ENCODE results near the gene ARVCF.

DNA sequence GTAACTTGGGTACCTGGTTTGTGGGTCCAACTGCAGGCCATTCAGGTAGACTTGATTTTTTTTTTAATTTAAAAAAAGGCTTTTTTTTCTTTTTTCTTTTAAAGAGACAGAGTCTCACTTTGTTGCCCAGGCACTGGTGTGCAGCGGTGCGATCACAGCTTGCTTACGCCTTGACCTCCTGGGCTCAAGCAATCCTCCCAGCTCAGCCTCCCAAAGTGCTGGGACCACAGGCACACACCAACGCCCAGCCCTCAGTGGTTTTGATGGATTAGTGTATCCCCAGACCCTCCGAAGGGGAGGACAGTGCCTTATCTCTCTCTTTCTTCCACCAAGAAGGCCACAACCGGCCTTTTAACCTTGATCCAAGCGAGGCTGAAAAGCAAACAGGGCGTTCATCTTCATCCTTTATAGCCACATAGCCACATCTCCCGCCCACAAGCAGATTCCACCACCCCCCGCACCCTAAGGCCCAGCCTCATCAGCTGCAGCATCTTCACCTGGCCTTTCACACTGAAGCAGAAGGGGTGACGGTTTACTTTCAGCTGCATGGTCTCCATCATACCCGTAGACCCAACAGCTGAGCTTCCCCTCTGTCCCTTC, 92.6 kb downstream of the ARVCF start:
- no peak for TF ChIP-seq RFX5 (IDR thresholded peaks at IDR 0.05; ENCODE audit: low read length)
- TF ChIP-seq, protein P1, sequence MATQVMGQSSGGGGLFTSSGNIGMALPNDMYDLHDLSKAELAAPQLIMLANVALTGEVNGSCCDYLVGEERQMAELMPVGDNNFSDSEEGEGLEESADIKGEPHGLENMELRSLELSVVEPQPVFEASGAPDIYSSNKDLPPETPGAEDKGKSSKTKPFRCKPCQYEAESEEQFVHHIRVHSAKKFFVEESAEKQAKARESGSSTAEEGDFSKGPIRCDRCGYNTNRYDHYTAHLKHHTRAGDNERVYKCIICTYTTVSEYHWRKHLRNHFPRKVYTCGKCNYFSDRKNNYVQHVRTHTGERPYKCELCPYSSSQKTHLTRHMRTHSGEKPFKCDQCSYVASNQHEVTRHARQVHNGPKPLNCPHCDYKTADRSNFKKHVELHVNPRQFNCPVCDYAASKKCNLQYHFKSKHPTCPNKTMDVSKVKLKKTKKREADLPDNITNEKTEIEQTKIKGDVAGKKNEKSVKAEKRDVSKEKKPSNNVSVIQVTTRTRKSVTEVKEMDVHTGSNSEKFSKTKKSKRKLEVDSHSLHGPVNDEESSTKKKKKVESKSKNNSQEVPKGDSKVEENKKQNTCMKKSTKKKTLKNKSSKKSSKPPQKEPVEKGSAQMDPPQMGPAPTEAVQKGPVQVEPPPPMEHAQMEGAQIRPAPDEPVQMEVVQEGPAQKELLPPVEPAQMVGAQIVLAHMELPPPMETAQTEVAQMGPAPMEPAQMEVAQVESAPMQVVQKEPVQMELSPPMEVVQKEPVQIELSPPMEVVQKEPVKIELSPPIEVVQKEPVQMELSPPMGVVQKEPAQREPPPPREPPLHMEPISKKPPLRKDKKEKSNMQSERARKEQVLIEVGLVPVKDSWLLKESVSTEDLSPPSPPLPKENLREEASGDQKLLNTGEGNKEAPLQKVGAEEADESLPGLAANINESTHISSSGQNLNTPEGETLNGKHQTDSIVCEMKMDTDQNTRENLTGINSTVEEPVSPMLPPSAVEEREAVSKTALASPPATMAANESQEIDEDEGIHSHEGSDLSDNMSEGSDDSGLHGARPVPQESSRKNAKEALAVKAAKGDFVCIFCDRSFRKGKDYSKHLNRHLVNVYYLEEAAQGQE (IDR thresholded peaks at IDR 0.05; ENCODE audit: low read depth, low read length), result no peak
- TF ChIP-seq, protein P2, sequence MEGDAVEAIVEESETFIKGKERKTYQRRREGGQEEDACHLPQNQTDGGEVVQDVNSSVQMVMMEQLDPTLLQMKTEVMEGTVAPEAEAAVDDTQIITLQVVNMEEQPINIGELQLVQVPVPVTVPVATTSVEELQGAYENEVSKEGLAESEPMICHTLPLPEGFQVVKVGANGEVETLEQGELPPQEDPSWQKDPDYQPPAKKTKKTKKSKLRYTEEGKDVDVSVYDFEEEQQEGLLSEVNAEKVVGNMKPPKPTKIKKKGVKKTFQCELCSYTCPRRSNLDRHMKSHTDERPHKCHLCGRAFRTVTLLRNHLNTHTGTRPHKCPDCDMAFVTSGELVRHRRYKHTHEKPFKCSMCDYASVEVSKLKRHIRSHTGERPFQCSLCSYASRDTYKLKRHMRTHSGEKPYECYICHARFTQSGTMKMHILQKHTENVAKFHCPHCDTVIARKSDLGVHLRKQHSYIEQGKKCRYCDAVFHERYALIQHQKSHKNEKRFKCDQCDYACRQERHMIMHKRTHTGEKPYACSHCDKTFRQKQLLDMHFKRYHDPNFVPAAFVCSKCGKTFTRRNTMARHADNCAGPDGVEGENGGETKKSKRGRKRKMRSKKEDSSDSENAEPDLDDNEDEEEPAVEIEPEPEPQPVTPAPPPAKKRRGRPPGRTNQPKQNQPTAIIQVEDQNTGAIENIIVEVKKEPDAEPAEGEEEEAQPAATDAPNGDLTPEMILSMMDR (IDR thresholded peaks at IDR 0.05), result no peak
- TF ChIP-seq CHD2 (IDR thresholded peaks at IDR 0.05; ENCODE audit: low read length, partially characterized antibody), result no peak
- no peak for TF ChIP-seq TEAD4 (IDR thresholded peaks at IDR 0.05; ENCODE audit: borderline replicate concordance, insufficient read depth)
- TF ChIP-seq, protein P3, sequence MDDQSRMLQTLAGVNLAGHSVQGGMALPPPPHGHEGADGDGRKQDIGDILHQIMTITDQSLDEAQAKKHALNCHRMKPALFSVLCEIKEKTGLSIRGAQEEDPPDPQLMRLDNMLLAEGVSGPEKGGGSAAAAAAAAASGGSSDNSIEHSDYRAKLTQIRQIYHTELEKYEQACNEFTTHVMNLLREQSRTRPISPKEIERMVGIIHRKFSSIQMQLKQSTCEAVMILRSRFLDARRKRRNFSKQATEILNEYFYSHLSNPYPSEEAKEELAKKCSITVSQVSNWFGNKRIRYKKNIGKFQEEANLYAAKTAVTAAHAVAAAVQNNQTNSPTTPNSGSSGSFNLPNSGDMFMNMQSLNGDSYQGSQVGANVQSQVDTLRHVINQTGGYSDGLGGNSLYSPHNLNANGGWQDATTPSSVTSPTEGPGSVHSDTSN (IDR thresholded peaks at IDR 0.05), result no peak
- no peak for TF ChIP-seq FOXM1 (IDR thresholded peaks at IDR 0.05; ENCODE audit: low read depth)
- TF ChIP-seq, protein P4, sequence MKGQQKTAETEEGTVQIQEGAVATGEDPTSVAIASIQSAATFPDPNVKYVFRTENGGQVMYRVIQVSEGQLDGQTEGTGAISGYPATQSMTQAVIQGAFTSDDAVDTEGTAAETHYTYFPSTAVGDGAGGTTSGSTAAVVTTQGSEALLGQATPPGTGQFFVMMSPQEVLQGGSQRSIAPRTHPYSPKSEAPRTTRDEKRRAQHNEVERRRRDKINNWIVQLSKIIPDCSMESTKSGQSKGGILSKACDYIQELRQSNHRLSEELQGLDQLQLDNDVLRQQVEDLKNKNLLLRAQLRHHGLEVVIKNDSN (IDR thresholded peaks at IDR 0.05; ENCODE audit: borderline replicate concordance, low read depth), result no peak

Data from SK-N-SH (cell line).